Left ventricle myocardium inferior (tissue), 1 donor: Measurements from ENCODE around the gene RDH13. TPM values are rescaled to one million over a fixed set of nuclear protein-coding genes. Genes with fewer than 3 reads are reported as not detected.
A peak's percentile ranks its signal among the peaks of the same experiment; 100 is the strongest.
"Not testable (repeated sequence)": the region's sequence is repeated elsewhere in the genome, so short reads cannot be mapped to it uniquely, and the experiment has no call there.

Source experiments
- DNase-seq: peaks from one replicate; pipeline ENCODE4 v3.0.0-alpha.2; 2020
- H3K27ac ChIP-seq: fragments of 200-600 bp; replicated peaks from 2 replicates; pipeline ENCODE4 v1.8.0; 2021
- H3K27me3 ChIP-seq: fragments of 200-600 bp; 2 replicates; pipeline ENCODE4 v1.8.0; 2021; ENCODE audit warnings: low read depth
- H3K36me3 ChIP-seq: fragments of 200-600 bp; 2 replicates; pipeline ENCODE4 v1.8.0; 2021
- H3K4me1 ChIP-seq: fragments of 200-600 bp; 2 replicates; pipeline ENCODE4 v1.8.0; 2021
- H3K4me3 ChIP-seq: fragments of 200-600 bp; 2 replicates; pipeline ENCODE4 v1.8.0; 2021; ENCODE audit warnings: mild to moderate bottlenecking, moderate library complexity
- H3K9me3 ChIP-seq: fragments of 200-600 bp; replicated peaks from 2 replicates; pipeline ENCODE4 v1.8.0; 2021
- CTCF ChIP-seq: fragments of 200-600 bp; IDR thresholded peaks from 2 replicates; pipeline ENCODE4 v1.8.0; 2021; ENCODE audit warnings: antibody characterized with exemption, mild to moderate bottlenecking, borderline replicate concordance
- intact Hi-C: fragments of 100-400 bp; cut with micrococcal nuclease; formaldehyde crosslinking; loops from one replicate; pipeline ENCODE4 v1.11.0; 2022
- total RNA-seq: library from RNA; stranded (reverse); fragmentation: NEBNext Ultra II Directional; extraction: Animal tissue kit (Norgen Biotek cat#: 25700); gene quantifications from one replicate; pipeline ENCODE4 v1.2.1, GENCODE V29; 2021
- donor health status: DM: no; HTN: yes; CAD: no; lungs with severe emphysema.

RDH13 gene
- total RNA-seq, 1 donor from 2014 or later = 53.8 TPM

GRCh38 chr19:55069865-55070197 lies 6.9 kb upstream of the RDH13 start:
- DNase-seq = no peak
- peaks cover 86% of the 10 kb centered on the region for H3K27me3 ChIP-seq
- H3K36me3 ChIP-seq = no peaks in the 10 kb centered on the region
- H3K9me3 ChIP-seq = peaks cover 6% of the 10 kb centered on the region
- peaks cover 7% of the 10 kb centered on the region for H3K4me1 ChIP-seq
- TF ChIP-seq CTCF = no peak
- intact Hi-C loops = no loop called here
- peak overlapping the region; percentile 54 for H3K27ac ChIP-seq
- peak overlapping the region; percentile 40 for H3K4me3 ChIP-seq

GRCh38 chr19:55068950-55069864 lies 6.3 kb upstream of the RDH13 start:
- intact Hi-C loops = no loop called here
- DNase-seq = no peak
- Histone ChIP-seq H3K4me1 (peaks cover 7% of the 10 kb centered on the region), H3K27me3 (peaks cover 80% of the 10 kb centered on the region), H3K9me3 (peaks cover 6% of the 10 kb centered on the region), H3K36me3 (no peaks in the 10 kb centered on the region), H3K27ac (peak overlapping the region; percentile 54), H3K4me3 (peak overlapping the region; percentile 40)
- no peak for TF ChIP-seq CTCF

GRCh38 chr19:55067869-55068268 lies 4.9 kb upstream of the RDH13 start:
- H3K27me3 ChIP-seq = peaks cover 67% of the 10 kb centered on the region
- TF ChIP-seq CTCF = no peak

GRCh38 chr19:55066107-55066709 lies 3.3 kb upstream of the RDH13 start:
- Histone ChIP-seq H3K27me3 (peaks cover 50% of the 10 kb centered on the region), H3K27ac (no peak overlapping the region), H3K36me3 (no peaks in the 10 kb centered on the region), H3K4me1 (peaks cover 24% of the 10 kb centered on the region), H3K9me3 (no peaks in the 10 kb centered on the region), H3K4me3 (no peak overlapping the region)
- no peak for DNase-seq
- intact Hi-C loops = no loop called here
- no peak for TF ChIP-seq CTCF

More at GRCh38 chr19:55067869-55068268, 4.9 kb upstream of the RDH13 start:
- H3K4me1 ChIP-seq = peaks cover 7% of the 10 kb centered on the region
- no peak overlapping the region for H3K4me3 ChIP-seq
- DNase-seq = no peak
- intact Hi-C loops = no loop called here
- no peak overlapping the region for H3K27ac ChIP-seq
- peaks cover 4% of the 10 kb centered on the region for H3K9me3 ChIP-seq
- H3K36me3 ChIP-seq = no peaks in the 10 kb centered on the region

GRCh38 chr19:55065516-55065915 lies 2.6 kb upstream of the RDH13 start:
- H3K36me3 ChIP-seq, intact Hi-C loops, H3K4me3 ChIP-seq, DNase-seq, H3K9me3 ChIP-seq, H3K27ac ChIP-seq: not testable (repeated sequence)
- Histone ChIP-seq H3K27me3 (peaks cover 43% of the 10 kb centered on the region), H3K4me1 (peaks cover 31% of the 10 kb centered on the region)

GRCh38 chr19:55063492-55063843 lies 520 bp upstream of the RDH13 start:
- H3K9me3 ChIP-seq = no peaks in the 10 kb centered on the region
- H3K4me1 ChIP-seq = peaks cover 34% of the 10 kb centered on the region
- H3K4me3 ChIP-seq = peak overlapping the region; percentile 85
- no peak for DNase-seq
- TF ChIP-seq CTCF = no peak
- H3K27me3 ChIP-seq = peaks cover 24% of the 10 kb centered on the region
- intact Hi-C loops = no loop called here
- H3K27ac ChIP-seq = peak overlapping the region; percentile 91
- H3K36me3 ChIP-seq = peaks cover 13% of the 10 kb centered on the region

GRCh38 chr19:55060287-55060686 lies 2.7 kb downstream of the RDH13 start:
- peaks cover 45% of the 10 kb centered on the region for H3K36me3 ChIP-seq
- H3K4me3 ChIP-seq, H3K27me3 ChIP-seq, H3K9me3 ChIP-seq, DNase-seq, intact Hi-C loops, H3K27ac ChIP-seq: not testable (repeated sequence)
- H3K4me1 ChIP-seq = peaks cover 34% of the 10 kb centered on the region
